ENCODE results near the gene FKBP7. TPM values are rescaled to one million over a fixed set of nuclear protein-coding genes. Genes with fewer than 3 reads are reported as not detected.

FKBP7 gene
- total and polyA plus RNA-seq, 2 of the 13 experiments (the other 11 are each of a cell fraction or from before 2014, with no cell fraction given), result 12.4 to 14.8 TPM

DNA sequence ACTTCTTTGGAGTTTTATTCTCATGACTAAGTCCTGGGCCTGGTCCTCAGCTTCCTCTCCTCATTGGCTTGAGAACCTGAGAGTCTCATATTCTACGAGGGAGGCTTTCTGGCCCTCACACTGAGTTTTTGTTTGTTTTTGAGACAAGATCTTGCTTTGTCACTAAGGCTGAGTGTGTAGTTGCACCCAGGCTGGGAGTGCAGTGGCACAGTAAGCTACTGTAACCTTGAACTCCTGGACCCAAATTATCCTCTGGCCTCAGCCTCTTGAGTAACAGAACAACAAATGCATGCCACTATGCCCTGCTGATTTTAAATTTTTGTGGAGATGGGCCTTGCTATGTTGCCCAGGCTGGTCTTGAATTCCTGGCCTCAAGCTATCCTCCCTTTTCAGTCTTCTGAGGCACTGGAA, 50.0 kb downstream of the FKBP7 start (continued):
- TF ChIP-seq, protein P1, sequence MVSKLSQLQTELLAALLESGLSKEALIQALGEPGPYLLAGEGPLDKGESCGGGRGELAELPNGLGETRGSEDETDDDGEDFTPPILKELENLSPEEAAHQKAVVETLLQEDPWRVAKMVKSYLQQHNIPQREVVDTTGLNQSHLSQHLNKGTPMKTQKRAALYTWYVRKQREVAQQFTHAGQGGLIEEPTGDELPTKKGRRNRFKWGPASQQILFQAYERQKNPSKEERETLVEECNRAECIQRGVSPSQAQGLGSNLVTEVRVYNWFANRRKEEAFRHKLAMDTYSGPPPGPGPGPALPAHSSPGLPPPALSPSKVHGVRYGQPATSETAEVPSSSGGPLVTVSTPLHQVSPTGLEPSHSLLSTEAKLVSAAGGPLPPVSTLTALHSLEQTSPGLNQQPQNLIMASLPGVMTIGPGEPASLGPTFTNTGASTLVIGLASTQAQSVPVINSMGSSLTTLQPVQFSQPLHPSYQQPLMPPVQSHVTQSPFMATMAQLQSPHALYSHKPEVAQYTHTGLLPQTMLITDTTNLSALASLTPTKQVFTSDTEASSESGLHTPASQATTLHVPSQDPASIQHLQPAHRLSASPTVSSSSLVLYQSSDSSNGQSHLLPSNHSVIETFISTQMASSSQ (IDR thresholded peaks at IDR 0.05; ENCODE audit: low read depth), result 0 out of 2 replicates have a peak, but pooled peaks have one; percentile 21
- TF ChIP-seq, protein P1 (CRISPR knock-in tag; IDR thresholded peaks at IDR 0.05; ENCODE audit: borderline replicate concordance), result peak; percentile 38; the same call in 1 of the 2 replicates
- peak; percentile 83 for TF ChIP-seq FOXO1 (CRISPR knock-in tag; IDR thresholded peaks at IDR 0.05)
- TF ChIP-seq, protein P2, sequence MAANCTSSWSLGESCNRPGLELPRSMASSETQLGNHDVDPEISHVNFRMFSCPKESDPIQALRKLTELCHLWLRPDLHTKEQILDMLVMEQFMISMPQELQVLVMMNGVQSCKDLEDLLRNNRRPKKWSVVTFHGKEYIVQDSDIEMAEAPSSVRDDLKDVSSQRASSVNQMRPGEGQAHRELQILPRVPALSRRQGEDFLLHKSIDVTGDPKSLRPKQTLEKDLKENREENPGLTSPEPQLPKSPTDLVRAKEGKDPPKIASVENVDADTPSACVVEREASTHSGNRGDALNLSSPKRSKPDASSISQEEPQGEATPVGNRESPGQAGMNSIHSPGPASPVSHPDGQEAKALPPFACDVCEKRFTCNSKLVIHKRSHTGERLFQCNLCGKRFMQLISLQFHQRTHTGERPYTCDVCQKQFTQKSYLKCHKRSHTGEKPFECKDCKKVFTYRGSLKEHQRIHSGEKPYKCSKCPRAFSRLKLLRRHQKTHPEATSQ (CRISPR knock-in tag; IDR thresholded peaks at IDR 0.05; ENCODE audit: borderline replicate concordance), result peak; percentile 57; the same call in 1 of the 2 replicates
- peak; percentile 76 for TF ChIP-seq BCL6 (CRISPR knock-in tag; IDR thresholded peaks at IDR 0.05)
- no peak for TF ChIP-seq ZFP82 (CRISPR knock-in tag; IDR thresholded peaks at IDR 0.05; ENCODE audit: borderline replicate concordance)
- no peak for TF ChIP-seq KDM5A (IDR thresholded peaks at IDR 0.05; ENCODE audit: borderline replicate concordance, low read length)
- TF ChIP-seq, protein P3, sequence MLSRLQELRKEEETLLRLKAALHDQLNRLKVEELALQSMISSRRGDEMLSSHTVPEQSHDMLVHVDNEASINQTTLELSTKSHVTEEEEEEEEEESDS (CRISPR knock-in tag; IDR thresholded peaks at IDR 0.05; ENCODE audit: borderline replicate concordance), result no peak
- TF ChIP-seq GATA4 (IDR thresholded peaks at IDR 0.05; ENCODE audit: borderline replicate concordance, low read depth), result no peak
- no peak for TF ChIP-seq U2AF1 (optimal IDR thresholded peaks at IDR 0.05; ENCODE audit: low read depth, low read length)
- TF ChIP-seq, protein P4, sequence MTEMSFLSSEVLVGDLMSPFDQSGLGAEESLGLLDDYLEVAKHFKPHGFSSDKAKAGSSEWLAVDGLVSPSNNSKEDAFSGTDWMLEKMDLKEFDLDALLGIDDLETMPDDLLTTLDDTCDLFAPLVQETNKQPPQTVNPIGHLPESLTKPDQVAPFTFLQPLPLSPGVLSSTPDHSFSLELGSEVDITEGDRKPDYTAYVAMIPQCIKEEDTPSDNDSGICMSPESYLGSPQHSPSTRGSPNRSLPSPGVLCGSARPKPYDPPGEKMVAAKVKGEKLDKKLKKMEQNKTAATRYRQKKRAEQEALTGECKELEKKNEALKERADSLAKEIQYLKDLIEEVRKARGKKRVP (CRISPR knock-in tag; IDR thresholded peaks at IDR 0.05), result no peak
- no peak for TF ChIP-seq ARHGAP35 (CRISPR knock-in tag; IDR thresholded peaks at IDR 0.05; ENCODE audit: borderline replicate concordance)
- no peak for TF ChIP-seq GABPA (IDR thresholded peaks at IDR 0.05; ENCODE audit: low read depth, low read length)
- no peak for TF ChIP-seq GABPA (CRISPR knock-in tag; IDR thresholded peaks at IDR 0.05; ENCODE audit: low read depth)
- TF ChIP-seq HNF4G (IDR thresholded peaks at IDR 0.05; ENCODE audit: borderline replicate concordance, low read depth, low read length), result peak; percentile 75
- TF ChIP-seq HNF4G (CRISPR knock-in tag; IDR thresholded peaks at IDR 0.05; ENCODE audit: borderline replicate concordance, low read depth), result no peak; the same call in 1 of the 2 replicates
- TF ChIP-seq ZMYM2 (CRISPR knock-in tag; IDR thresholded peaks at IDR 0.05), result peak; percentile 88
- TF ChIP-seq, protein P5, sequence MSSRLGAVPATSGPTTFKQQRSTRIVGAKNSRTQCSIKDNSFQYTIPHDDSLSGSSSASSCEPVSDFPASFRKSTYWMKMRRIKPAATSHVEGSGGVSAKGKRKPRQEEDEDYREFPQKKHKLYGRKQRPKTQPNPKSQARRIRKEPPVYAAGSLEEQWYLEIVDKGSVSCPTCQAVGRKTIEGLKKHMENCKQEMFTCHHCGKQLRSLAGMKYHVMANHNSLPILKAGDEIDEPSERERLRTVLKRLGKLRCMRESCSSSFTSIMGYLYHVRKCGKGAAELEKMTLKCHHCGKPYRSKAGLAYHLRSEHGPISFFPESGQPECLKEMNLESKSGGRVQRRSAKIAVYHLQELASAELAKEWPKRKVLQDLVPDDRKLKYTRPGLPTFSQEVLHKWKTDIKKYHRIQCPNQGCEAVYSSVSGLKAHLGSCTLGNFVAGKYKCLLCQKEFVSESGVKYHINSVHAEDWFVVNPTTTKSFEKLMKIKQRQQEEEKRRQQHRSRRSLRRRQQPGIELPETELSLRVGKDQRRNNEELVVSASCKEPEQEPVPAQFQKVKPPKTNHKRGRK (CRISPR knock-in tag; IDR thresholded peaks at IDR 0.05), result no peak
- TF ChIP-seq NFE2L2 (IDR thresholded peaks at IDR 0.05; ENCODE audit: low read length), result peak; percentile 75
- no peak for TF ChIP-seq ZNF282 (IDR thresholded peaks at IDR 0.05; ENCODE audit: partially characterized antibody)
- no peak for TF ChIP-seq IRX3 (CRISPR knock-in tag; IDR thresholded peaks at IDR 0.05; ENCODE audit: borderline replicate concordance, low read depth)
- TF ChIP-seq ZNF709 (CRISPR knock-in tag; IDR thresholded peaks at IDR 0.05), result no peak
- TF ChIP-seq, protein P6, sequence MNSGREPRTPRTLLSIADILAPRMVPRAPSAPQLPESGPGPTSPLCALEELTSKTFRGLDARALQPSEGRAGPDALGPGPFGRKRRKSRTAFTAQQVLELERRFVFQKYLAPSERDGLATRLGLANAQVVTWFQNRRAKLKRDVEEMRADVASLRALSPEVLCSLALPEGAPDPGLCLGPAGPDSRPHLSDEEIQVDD (CRISPR knock-in tag; IDR thresholded peaks at IDR 0.05; ENCODE audit: borderline replicate concordance), result no peak
